Testis (tissue), 3 donors: Measurements from ENCODE around the gene NTNG2. TPM values are rescaled to one million over a fixed set of nuclear protein-coding genes. Genes with fewer than 3 reads are reported as not detected.

Experiments used
- DNase-seq: peaks from one replicate; pipeline ENCODE4 v3.0.0-alpha.2; 2019
- H3K27ac ChIP-seq, 2 donors: fragments of 200-600 bp; sonication (generic); one replicate each; pipeline ENCODE4 v1.5.1; 2019
- H3K27me3 ChIP-seq: fragments of 200-600 bp; sonication (generic); one replicate; pipeline ENCODE4 v1.5.1; 2019
- H3K36me3 ChIP-seq: fragments of 200-600 bp; sonication (generic); one replicate; pipeline ENCODE4 v1.5.1; 2017; ENCODE audit warnings: low read depth; ENCODE audit errors: missing control alignments
- H3K4me1 ChIP-seq: fragments of 200-600 bp; sonication (generic); one replicate; pipeline ENCODE4 v1.5.1; 2019
- H3K4me3 ChIP-seq, 2 donors: fragments of 200-600 bp; sonication (generic); one replicate each; pipeline ENCODE4 v1.5.1; 2017 to 2019
- H3K9me3 ChIP-seq: fragments of 200-600 bp; sonication (generic); one replicate; pipeline ENCODE4 v1.5.1; 2017
- CTCF ChIP-seq, 3 experiments: fragments of 450-650 bp in 2 of 3; fragments of 200-600 bp in 1 of 3; sonication (generic) in 1 of 3; IDR thresholded peaks; one replicate each; pipeline ENCODE4 v1.5.1; 2016 to 2019; ENCODE audit warnings: antibody characterized with exemption in 3 of 3, mild to moderate bottlenecking in 2 of 3, moderate library complexity in 1 of 3
- POLR2A ChIP-seq: fragments of 450-650 bp; IDR thresholded peaks from one replicate; pipeline ENCODE4 v1.6.1; 2017; ENCODE audit warnings: antibody characterized with exemption, mild to moderate bottlenecking, moderate library complexity
- WGBS, 2 donors: methylation state at CpG; one replicate each; pipeline ENCODE4 v1.1.5; 2018; 5-methylcytosine and 5-hydroxymethylcytosine counted together
- intact Hi-C: fragments of 100-400 bp; cut with DNase I; formaldehyde crosslinking; loops from one replicate; pipeline ENCODE4 v1.15.1; 2023; ENCODE audit warnings: low total_unique reads
- polyA plus RNA-seq: library from polyadenylated mRNA; stranded (reverse); fragments of 350-450 nt; fragmentation: Illumina TruSeq; extraction: RNeasy Lipid Tissue Mini Kit (QIAGEN cat#74804); gene quantifications from one replicate; pipeline ENCODE4 v1.2.3, GENCODE V29; 2014; ENCODE audit warnings: low read depth, low replicate concordance; ENCODE audit not compliant: insufficient read depth
- total RNA-seq, 2 donors: library from RNA; depleted of rRNA; stranded (reverse); fragments of >200 nt; gene quantifications; one replicate each; pipeline ENCODE4 v1.2.3, GENCODE V29; 2016

NTNG2 gene
- total and polyA plus RNA-seq, 3 donors from 2014 or later, result 3.3 to 29.0 (median 23.7) TPM

GRCh38 chr9:132197315-132197714 is 35.5 kb downstream of the NTNG2 start:
- 88 to 95% methylated on average over 6 of the region's 6 CpGs for WGBS, 2 donors
- H3K4me3 ChIP-seq, result no peak overlapping the region
- no peaks in the 10 kb centered on the region for H3K4me1 ChIP-seq
- no peak for DNase-seq
- intact Hi-C loops, result no loop called here
- no peak for TF ChIP-seq CTCF (IDR thresholded peaks at IDR 0.05)
- no peak for TF ChIP-seq POLR2A
- H3K27me3 ChIP-seq, result no peaks in the 10 kb centered on the region
- H3K9me3 ChIP-seq, result no peaks in the 10 kb centered on the region
- no peak overlapping the region for H3K27ac ChIP-seq
- H3K36me3 ChIP-seq, result no peaks in the 10 kb centered on the region

- intact Hi-C loops, result no loop called here
- no peaks in the 10 kb centered on the region for H3K9me3 ChIP-seq
- 73 to 81% methylated on average over 21 to 56 of the region's 58 CpGs for WGBS, 2 donors
- peak overlapping the region in 1 of 2 donors; percentile 10 for H3K4me3 ChIP-seq
- no peak overlapping the region for H3K27ac ChIP-seq
- H3K36me3 ChIP-seq, result no peaks in the 10 kb centered on the region
- no peaks in the 10 kb centered on the region for H3K4me1 ChIP-seq
- DNase-seq, result no peak
- no peak for TF ChIP-seq POLR2A
- TF ChIP-seq CTCF (IDR thresholded peaks at IDR 0.05), result no peak
- no peaks in the 10 kb centered on the region for H3K27me3 ChIP-seq
These were observed 36.1 kb downstream of the NTNG2 start for GRCh38 chr9:132197856-132198550.

- no peak for DNase-seq
- no peaks in the 10 kb centered on the region for H3K9me3 ChIP-seq
- H3K4me3 ChIP-seq, result no peak overlapping the region
- 88 to 90% methylated on average over 4 of the region's 4 CpGs for WGBS, 2 donors
- no peak overlapping the region for H3K27ac ChIP-seq
- TF ChIP-seq POLR2A (no peak), CTCF (IDR thresholded peaks at IDR 0.05) (no peak)
- H3K27me3 ChIP-seq, result no peaks in the 10 kb centered on the region
- no peaks in the 10 kb centered on the region for H3K36me3 ChIP-seq
- H3K4me1 ChIP-seq, result no peaks in the 10 kb centered on the region
- intact Hi-C loops, result no loop called here
These were observed 37.2 kb downstream of the NTNG2 start for GRCh38 chr9:132199056-132199455.

GRCh38 chr9:132200706-132201105 is 38.8 kb downstream of the NTNG2 start:
- TF ChIP-seq CTCF (IDR thresholded peaks at IDR 0.05) (no peak), POLR2A (no peak)
- Histone ChIP-seq H3K4me3 (no peak overlapping the region), H3K4me1 (no peaks in the 10 kb centered on the region)

GRCh38 chr9:132201139-132201538 is 39.3 kb downstream of the NTNG2 start:
- H3K4me1 ChIP-seq, result no peaks in the 10 kb centered on the region
- H3K27me3 ChIP-seq, result no peaks in the 10 kb centered on the region
- H3K27ac ChIP-seq, result no peak overlapping the region
- no peaks in the 10 kb centered on the region for H3K9me3 ChIP-seq
- H3K4me3 ChIP-seq, result no peak overlapping the region
- no peaks in the 10 kb centered on the region for H3K36me3 ChIP-seq
- TF ChIP-seq CTCF (IDR thresholded peaks at IDR 0.05) (no peak), POLR2A (no peak)
- 77 to 84% methylated on average over 12 of the region's 12 CpGs for WGBS, 2 donors
- no peak for DNase-seq
- intact Hi-C loops, result no loop called here

More at GRCh38 chr9:132200706-132201105, 38.8 kb downstream of the NTNG2 start:
- H3K27me3 ChIP-seq, result no peaks in the 10 kb centered on the region
- intact Hi-C loops, result no loop called here
- no peak for DNase-seq
- H3K36me3 ChIP-seq, result no peaks in the 10 kb centered on the region
- no peak overlapping the region for H3K27ac ChIP-seq
- WGBS, 2 donors, result 83 to 100% methylated on average over 2 to 4 of the region's 4 CpGs
- no peaks in the 10 kb centered on the region for H3K9me3 ChIP-seq
